Fibroblast of skin of left biceps (primary cell): Measurements from ENCODE around the gene PCP2.
A peak's percentile ranks its signal among the peaks of the same experiment; 100 is the strongest.

ENCODE experiments used
- DNase-seq, 2 experiments: peaks; one replicate each; pipeline ENCODE4 v3.0.0-alpha.2; 2013; ENCODE audit warnings: low read depth in 2 of 2

PCP2 gene

GRCh38 chr19:7638802-7639465 is 5.4 kb upstream of the PCP2 start:
- no peak for DNase-seq

- no peak for DNase-seq
Measured at GRCh38 chr19:7637374-7638256, 4.1 kb upstream of the PCP2 start.

GRCh38 chr19:7636691-7637373 is 3.3 kb upstream of the PCP2 start, which contains the start of gene STXBP2:
Gene STXBP2, plus strand, starts transcription at chr19:7637110. Its CDS starts 40 bp downstream, at chr19:7637150.
- DNase-seq, result no peak

- DNase-seq, result no peak
Measured at GRCh38 chr19:7636317-7636690, 2.8 kb upstream of the PCP2 start.

- no peak for DNase-seq
Measured at GRCh38 chr19:7635670-7636069, 2.2 kb upstream of the PCP2 start.

- DNase-seq, result no peak
Measured at GRCh38 chr19:7632340-7633203, 947 bp downstream of the PCP2 start.

- DNase-seq, result no peak
Measured at GRCh38 chr19:7631577-7631976, 1.9 kb downstream of the PCP2 start.

- DNase-seq, result peak; percentile 96 to 97
Measured at GRCh38 chr19:7629347-7630054, 4.0 kb downstream of the PCP2 start, which contains the start of the genes PET100 and XAB2. Gene PET100, plus strand, starts transcription at chr19:7629793. Its CDS starts 41 bp downstream, at chr19:7629834. Gene XAB2, minus strand, starts transcription at chr19:7629545. Its CDS starts 18 bp downstream, at chr19:7629527.

GRCh38 chr19:7628589-7629311 is 4.8 kb downstream of the PCP2 start:
- no peak for DNase-seq

- DNase-seq, result no peak
Measured at GRCh38 chr19:7627166-7627565, 6.4 kb downstream of the PCP2 start.

- no peak for DNase-seq
Measured at GRCh38 chr19:7625763-7626372, 7.7 kb downstream of the PCP2 start.

- DNase-seq, result no peak
Measured at GRCh38 chr19:7624810-7625209, 8.7 kb downstream of the PCP2 start.

GRCh38 chr19:7623725-7624603 is 9.6 kb downstream of the PCP2 start:
- DNase-seq, result no peak

GRCh38 chr19:7622933-7623685 is 10.4 kb downstream of the PCP2 start:
- DNase-seq, result no peak

- DNase-seq, result no peak
Measured at GRCh38 chr19:7620442-7621412, 12.8 kb downstream of the PCP2 start.

- DNase-seq, result no peak
Measured at GRCh38 chr19:7619671-7620441, 13.7 kb downstream of the PCP2 start.
